A549 (cell line): ENCODE results near the gene PSMB9. TPM values are rescaled to one million over a fixed set of nuclear protein-coding genes. Genes with fewer than 3 reads are reported as not detected.

Experiments
- ATAC-seq, 2 experiments: fragments of 200-7000 bp in 1 of 2; fragments of >200 bp in 1 of 2; cut with Nextera tagmentation in 1 of 2; cut with Tn5 transposase in 1 of 2; 3 replicates each; pipeline versions ENCODE4 v1.8.0 to v1.9.1; 2018 to 2020; ENCODE audit warnings: mild to moderate bottlenecking in 1 of 2, moderate library complexity in 1 of 2
- CTCF ChIA-PET: fragments of 300-600 bp; sonication (Branson Sonifier 250); formaldehyde crosslinking; extraction: SDS; loops from one replicate; lab custom pipeline; 2021; ENCODE audit warnings: antibody characterized with exemption, inconsistent platforms; lab: Yijun Ruan, JAX
- POLR2A ChIA-PET: fragments of 350-600 bp; formaldehyde crosslinking; extraction: SDS; loops from one replicate; lab custom pipeline; 2021; ENCODE audit warnings: antibody characterized with exemption, inconsistent platforms; lab: Yijun Ruan, JAX
- DNase-seq, 2 experiments: peaks; one replicate each; pipeline versions ENCODE4 v3.0.0 to v3.0.0-alpha.2; 2011 to 2016; ENCODE audit warnings: low read depth in 1 of 2, low spot score in 1 of 2
- FAIRE-seq: peaks from 2 replicates; lab custom pipeline; 2011; peaks lifted over from hg19 to GRCh38; lab: Jason Lieb, UNC
- H3K27ac ChIP-seq, 2 experiments: fragments of >200 bp; sonication (Bioruptor Twin); formaldehyde crosslinking; 3 replicates each; pipeline ENCODE4 v1.5.1; 2016 to 2017
- H3K4me1 ChIP-seq: fragments of >200 bp; sonication (Bioruptor Twin); formaldehyde crosslinking; 3 replicates; pipeline ENCODE4 v1.6.1; 2016
- H3K4me2 ChIP-seq: fragments of >200 bp; sonication (Bioruptor Twin); formaldehyde crosslinking; 3 replicates; pipeline ENCODE4 v1.6.1; 2016
- H3K4me3 ChIP-seq: fragments of >200 bp; sonication (Bioruptor Twin); formaldehyde crosslinking; 3 replicates; pipeline ENCODE4 v1.5.1; 2016
- H3K9me3 ChIP-seq: fragments of >200 bp; sonication (Bioruptor Twin); formaldehyde crosslinking; 3 replicates; pipeline ENCODE4 v1.6.1; 2016
- BCL3 ChIP-seq: fragments of >200 bp; sonication (Bioruptor Twin); formaldehyde crosslinking; IDR thresholded peaks from 3 replicates; pipeline ENCODE4 v1.6.1; 2016
- CBX2 ChIP-seq: fragments of 200-600 bp; sonication (generic); IDR thresholded peaks from 2 replicates; pipeline ENCODE4 v1.6.1; 2016; ENCODE audit warnings: low read depth, mild to moderate bottlenecking, borderline replicate concordance
- CEBPB ChIP-seq, 2 experiments: fragments of >200 bp in 1 of 2; sonication (Bioruptor Twin) in 1 of 2; formaldehyde crosslinking in 1 of 2; IDR thresholded peaks; 2 replicates each; pipeline ENCODE4 v1.6.1; 2012 to 2016
- EHF ChIP-seq: fragments of 250-450 bp; sonication (Bioruptor Pico); IDR thresholded peaks from 2 replicates; pipeline ENCODE4 v1.5.0; 2020; ENCODE audit warnings: mild to moderate bottlenecking
- EHMT2 ChIP-seq: fragments of 200-600 bp; sonication (generic); IDR thresholded peaks from 2 replicates; pipeline ENCODE4 v1.6.1; 2016; ENCODE audit warnings: antibody characterized with exemption, low read depth, mild to moderate bottlenecking, moderate library complexity
- FOSL2 ChIP-seq, 2 experiments: fragments of 450-650 bp in 1 of 2; fragments of >200 bp in 1 of 2; sonication (Bioruptor Twin) in 1 of 2; formaldehyde crosslinking; IDR thresholded peaks; 2 replicates each; pipeline versions ENCODE4 v1.5.0 to v1.6.1; 2016 to 2020; ENCODE audit warnings: mild to moderate bottlenecking in 1 of 2, moderate library complexity in 1 of 2
- HDAC2 ChIP-seq: fragments of 200-600 bp; sonication (generic); IDR thresholded peaks from 2 replicates; pipeline ENCODE4 v1.6.1; 2016
- HOXA7 ChIP-seq: fragments of 250-450 bp; sonication (Bioruptor Pico); IDR thresholded peaks from 2 replicates; pipeline ENCODE4 v1.5.0; 2020; ENCODE audit warnings: mild to moderate bottlenecking, moderate library complexity
- HOXB13 ChIP-seq: fragments of 250-450 bp; sonication (Bioruptor Pico); IDR thresholded peaks from 2 replicates; pipeline ENCODE4 v1.5.0; 2020; ENCODE audit warnings: low read depth, mild to moderate bottlenecking, moderate library complexity
- JUN ChIP-seq, 2 experiments: fragments of >200 bp; sonication (Bioruptor Twin); formaldehyde crosslinking; IDR thresholded peaks; 2 replicates in 1 of 2; 3 replicates in 1 of 2; pipeline ENCODE4 v1.6.1; 2016 to 2017
- KDM1A ChIP-seq: fragments of 200-600 bp; sonication (generic); IDR thresholded peaks from 2 replicates; pipeline ENCODE4 v1.6.1; 2016; ENCODE audit warnings: low read depth, mild to moderate bottlenecking
- MAFK ChIP-seq: fragments of 450-650 bp; IDR thresholded peaks from 2 replicates; pipeline ENCODE4 v1.6.1; 2014; ENCODE audit not compliant: partially characterized antibody
- NFE2L2 ChIP-seq: fragments of 150-350 bp; conservative IDR thresholded peaks from 2 replicates; pipeline ENCODE4 v1.6.1; 2014; ENCODE audit warnings: low read length
- NPAS2 ChIP-seq: fragments of 250-450 bp; sonication (Bioruptor Pico); IDR thresholded peaks from 2 replicates; pipeline ENCODE4 v1.8.0; 2022; ENCODE audit warnings: mild to moderate bottlenecking, moderate library complexity, borderline replicate concordance
- NR3C1 ChIP-seq: fragments of >200 bp; sonication (Bioruptor Twin); formaldehyde crosslinking; IDR thresholded peaks from 3 replicates; pipeline ENCODE4 v1.6.1; 2017
- PHF8 ChIP-seq: fragments of 200-600 bp; sonication (generic); IDR thresholded peaks from 2 replicates; pipeline ENCODE4 v1.6.1; 2016; ENCODE audit warnings: low read depth, mild to moderate bottlenecking, antibody characterized with exemption, moderate library complexity, borderline replicate concordance
- POLR2AphosphoS2 ChIP-seq: conservative IDR thresholded peaks from 2 replicates; pipeline ENCODE4 v1.6.1; 2012; ENCODE audit warnings: low read length, improper control_type of control experiment, inconsistent platforms
- RAD21 ChIP-seq, 2 experiments: fragments of >200 bp in 1 of 2; sonication (Bioruptor Twin) in 1 of 2; formaldehyde crosslinking in 1 of 2; IDR thresholded peaks in 1 of 2; conservative IDR thresholded peaks in 1 of 2; 2 replicates in 1 of 2; 3 replicates in 1 of 2; pipeline ENCODE4 v1.6.1; 2012 to 2018; ENCODE audit warnings: inconsistent platforms in 1 of 2
- RFX5 ChIP-seq: fragments of 450-650 bp; IDR thresholded peaks from 2 replicates; pipeline ENCODE4 v1.7.1; 2014; ENCODE audit warnings: antibody characterized with exemption, mild to moderate bottlenecking, moderate library complexity
- RNF2 ChIP-seq: fragments of 200-600 bp; sonication (generic); IDR thresholded peaks from 2 replicates; pipeline ENCODE4 v1.6.1; 2016; ENCODE audit warnings: low read depth, mild to moderate bottlenecking, antibody characterized with exemption, moderate library complexity, borderline replicate concordance
- SMC3 ChIP-seq: fragments of >200 bp; sonication (Bioruptor Twin); formaldehyde crosslinking; IDR thresholded peaks from 3 replicates; pipeline ENCODE4 v1.6.1; 2018; ENCODE audit warnings: inconsistent platforms
- SREBF2 ChIP-seq: fragments of 450-650 bp; IDR thresholded peaks from 2 replicates; pipeline ENCODE4 v1.6.1; 2014; ENCODE audit warnings: mild to moderate bottlenecking, moderate library complexity
- TP53 ChIP-seq: fragments of 250-450 bp; sonication (Bioruptor Pico); IDR thresholded peaks from 2 replicates; pipeline ENCODE4 v1.5.0; 2021; ENCODE audit warnings: mild to moderate bottlenecking, moderate library complexity
- ZNF302 ChIP-seq: fragments of 250-450 bp; sonication (Bioruptor Pico); IDR thresholded peaks from 2 replicates; pipeline ENCODE4 v1.9.0; 2021; ENCODE audit warnings: inconsistent platforms, mild to moderate bottlenecking, moderate library complexity
- ZSCAN20 ChIP-seq: fragments of 250-450 bp; sonication (Bioruptor Pico); IDR thresholded peaks from 2 replicates; pipeline ENCODE4 v1.8.0; 2022; ENCODE audit warnings: mild to moderate bottlenecking, moderate library complexity
- WGBS: methylation state at CpG from one replicate; pipeline ENCODE4 v1.1.6; 2017; ENCODE audit errors: missing lambda C conversion rate; 5-methylcytosine and 5-hydroxymethylcytosine counted together
- polyA plus RNA-seq, 4 experiments: library from polyadenylated mRNA; depleted of rRNA in 3 of 4; stranded (reverse); fragments of >200 nt; fragmentation: RNase III in 1 of 4; extraction: RNeasy Plus Mini Kit Qiagen cat#74134 plus additional on column Dnase treatment in 1 of 4; gene quantifications; 2 replicates in 3 of 4; 3 replicates in 1 of 4; pipeline ENCODE4 v1.2.3, GENCODE V29; 2011 to 2017
- TF ChIP-seq, protein P1 (sequence below): fragments of 150-350 bp; IDR thresholded peaks from 2 replicates; pipeline ENCODE4 v1.6.1; 2014; ENCODE audit warnings: low read depth, mild to moderate bottlenecking, low read length
- TF ChIP-seq, protein P2 (sequence below): fragments of >200 bp; sonication (Bioruptor Twin); formaldehyde crosslinking; IDR thresholded peaks from 3 replicates; pipeline ENCODE4 v1.5.1; 2016

Gene PSMB9
- polyA plus RNA-seq, 2 of the 4 experiments (the other 2 are of a cell fraction): 9.2 to 12.5 TPM

GRCh38 chr6:32816746-32817204 is 37.2 kb upstream of the PSMB9 start, which contains the start of gene HLA-DOB:
HLA-DOB (minus strand) TSS chr6:32817002; CDS start chr6:32816951, 51 bp downstream.
- DNase-seq (peak in 1 of 2 experiments; percentile 7), FAIRE-seq (no peak), ATAC-seq (peak in 1 of 2 experiments; percentile 53; a peak in 2 of 6 replicates)
- Histone ChIP-seq H3K27ac (no peak within 1 kb of the TSS), H3K4me2 (no peak within 1 kb of the TSS), H3K9me3 (no peaks in the 10 kb centered on the region), H3K4me3 (no peak within 1 kb of the TSS), H3K4me1 (peaks cover 7% of the 10 kb centered on the region; the same call in 2 of the 3 replicates)
- POLR2A ChIA-PET: no interaction called here
- WGBS: 35% methylated on average over 3 of the region's 3 CpGs
- CTCF ChIA-PET: no interaction called here
- peak; percentile 96 for TF ChIP-seq RFX5
- no peak for TF ChIP-seq HDAC2
- TF ChIP-seq FOSL2 (IDR thresholded peaks at IDR 0.05): no peak
- no peak for TF ChIP-seq FOSL2 (CRISPR knock-in tag; IDR thresholded peaks at IDR 0.05)

- DNase-seq: no peak
- Histone ChIP-seq H3K4me3 (no peak overlapping the region), H3K4me1 (peaks cover 7% of the 10 kb centered on the region; the same call in 2 of the 3 replicates), H3K27ac (no peak overlapping the region), H3K9me3 (no peaks in the 10 kb centered on the region), H3K4me2 (no peak overlapping the region)
- FAIRE-seq: no peak
- no peak for ATAC-seq
- WGBS: 58% methylated on average over 2 of the region's 2 CpGs
- ChIA-PET CTCF (interaction anchor here (0.6 to 3.7 kb wide), 2 partner anchors 20 to 611 kb away, joined by 3 to 21 read pairs; partner anchors contain the start of gene TAP2), POLR2A (no interaction called here)
- TF ChIP-seq NR3C1: no peak
- TF ChIP-seq RNF2: no peak
- TF ChIP-seq ZSCAN20: no peak
- no peak for TF ChIP-seq EHF
- TF ChIP-seq, protein P1, sequence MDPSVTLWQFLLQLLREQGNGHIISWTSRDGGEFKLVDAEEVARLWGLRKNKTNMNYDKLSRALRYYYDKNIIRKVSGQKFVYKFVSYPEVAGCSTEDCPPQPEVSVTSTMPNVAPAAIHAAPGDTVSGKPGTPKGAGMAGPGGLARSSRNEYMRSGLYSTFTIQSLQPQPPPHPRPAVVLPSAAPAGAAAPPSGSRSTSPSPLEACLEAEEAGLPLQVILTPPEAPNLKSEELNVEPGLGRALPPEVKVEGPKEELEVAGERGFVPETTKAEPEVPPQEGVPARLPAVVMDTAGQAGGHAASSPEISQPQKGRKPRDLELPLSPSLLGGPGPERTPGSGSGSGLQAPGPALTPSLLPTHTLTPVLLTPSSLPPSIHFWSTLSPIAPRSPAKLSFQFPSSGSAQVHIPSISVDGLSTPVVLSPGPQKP: no peak
- TF ChIP-seq HOXA7 (CRISPR knock-in tag): no peak
- no peak for TF ChIP-seq RFX5
- TF ChIP-seq JUN (IDR thresholded peaks at IDR 0.05): no peak
- TF ChIP-seq NFE2L2: no peak
- TF ChIP-seq NPAS2 (CRISPR knock-in tag): no peak
- no peak for TF ChIP-seq EHMT2
- no peak for TF ChIP-seq PHF8
- no peak for TF ChIP-seq KDM1A
- TF ChIP-seq TP53 (CRISPR knock-in tag): no peak
- no peak for TF ChIP-seq SMC3
- no peak for TF ChIP-seq BCL3
- no peak for TF ChIP-seq CEBPB (IDR thresholded peaks at IDR 0.05)
Observed at GRCh38 chr6:32818867-32819266, 35.1 kb upstream of the PSMB9 start.

GRCh38 chr6:32819729-32820128 is 34.3 kb upstream of the PSMB9 start:
- ATAC-seq (peak in 1 of 2 experiments; percentile 29; a peak in 1 of 6 replicates), DNase-seq (peak in 1 of 2 experiments; percentile 43), FAIRE-seq (no peak)
- no peak for TF ChIP-seq KDM1A
- TF ChIP-seq NFE2L2: 0 out of 2 replicates have a peak, but pooled peaks have one; percentile 59
- peak; percentile 69 for TF ChIP-seq MAFK
- TF ChIP-seq HOXB13: no peak
- TF ChIP-seq, protein P2, sequence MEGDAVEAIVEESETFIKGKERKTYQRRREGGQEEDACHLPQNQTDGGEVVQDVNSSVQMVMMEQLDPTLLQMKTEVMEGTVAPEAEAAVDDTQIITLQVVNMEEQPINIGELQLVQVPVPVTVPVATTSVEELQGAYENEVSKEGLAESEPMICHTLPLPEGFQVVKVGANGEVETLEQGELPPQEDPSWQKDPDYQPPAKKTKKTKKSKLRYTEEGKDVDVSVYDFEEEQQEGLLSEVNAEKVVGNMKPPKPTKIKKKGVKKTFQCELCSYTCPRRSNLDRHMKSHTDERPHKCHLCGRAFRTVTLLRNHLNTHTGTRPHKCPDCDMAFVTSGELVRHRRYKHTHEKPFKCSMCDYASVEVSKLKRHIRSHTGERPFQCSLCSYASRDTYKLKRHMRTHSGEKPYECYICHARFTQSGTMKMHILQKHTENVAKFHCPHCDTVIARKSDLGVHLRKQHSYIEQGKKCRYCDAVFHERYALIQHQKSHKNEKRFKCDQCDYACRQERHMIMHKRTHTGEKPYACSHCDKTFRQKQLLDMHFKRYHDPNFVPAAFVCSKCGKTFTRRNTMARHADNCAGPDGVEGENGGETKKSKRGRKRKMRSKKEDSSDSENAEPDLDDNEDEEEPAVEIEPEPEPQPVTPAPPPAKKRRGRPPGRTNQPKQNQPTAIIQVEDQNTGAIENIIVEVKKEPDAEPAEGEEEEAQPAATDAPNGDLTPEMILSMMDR: no peak
- TF ChIP-seq ZNF302: no peak
- TF ChIP-seq ZSCAN20: no peak
- TF ChIP-seq SREBF2: no peak
- no peak for TF ChIP-seq RAD21 (conservative IDR thresholded peaks at IDR 0.05 in 1 of 2, IDR thresholded peaks at IDR 0.05 in 1 of 2)
- TF ChIP-seq POLR2AphosphoS2: no peak
- TF ChIP-seq CBX2: no peak
- no peaks in the 10 kb centered on the region for H3K9me3 ChIP-seq
- H3K27ac ChIP-seq: peak overlapping the region; percentile 21 to 39; a peak in 2 of 6 replicates
- peaks cover 7% of the 10 kb centered on the region; the same call in 2 of the 3 replicates for H3K4me1 ChIP-seq
- CTCF ChIA-PET: interaction anchor here (0.6 to 3.7 kb wide), 2 partner anchors 19 to 612 kb away, joined by 3 to 21 read pairs; partner anchors contain the start of gene TAP2
- POLR2A ChIA-PET: no interaction called here
- H3K4me2 ChIP-seq: no peak overlapping the region
- 44% methylated on average over 3 of the region's 3 CpGs for WGBS
- H3K4me3 ChIP-seq: no peak overlapping the region
